ENCODE data around the gene EXTL2. TPM values are rescaled to one million over a fixed set of nuclear protein-coding genes. Genes with fewer than 3 reads are reported as not detected.

The EXTL2 gene
- total and polyA plus RNA-seq, 4 donors, result 3.6 to 8.7 (median 7.6) TPM

DNA sequence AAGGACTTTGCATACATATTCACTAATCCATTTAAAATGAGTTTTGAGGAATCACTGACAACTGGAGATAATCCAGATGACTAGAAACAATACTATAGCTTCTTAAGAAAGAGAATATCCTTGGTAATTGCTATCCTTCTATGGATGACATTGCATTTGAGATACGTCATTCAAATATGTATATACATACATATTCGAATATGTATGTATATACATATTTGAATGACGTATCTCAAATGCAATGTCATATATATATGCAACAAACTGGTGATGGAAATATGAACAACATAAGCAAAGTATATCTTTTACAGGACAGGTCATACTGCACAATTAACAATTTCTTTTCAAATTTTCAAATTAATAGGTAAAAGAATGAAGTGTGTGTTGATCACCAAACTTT is 41.7 kb downstream of the EXTL2 start:
- H3K27me3 ChIP-seq (ENCODE audit: control insufficient read depth in 4 of 4, insufficient read depth in 4 of 4, low read length in 3 of 4), result no peaks in the 10 kb centered on the region
- no peak for TF ChIP-seq FOXA1 (IDR thresholded peaks at IDR 0.05)
- TF ChIP-seq FOXA2 (IDR thresholded peaks at IDR 0.05), result no peak
- TF ChIP-seq MAX (IDR thresholded peaks at IDR 0.05), result no peak
- no peak for TF ChIP-seq RAD21 (IDR thresholded peaks at IDR 0.05)
- TF ChIP-seq HNF4G (IDR thresholded peaks at IDR 0.05), result no peak
- TF ChIP-seq EGR1 (IDR thresholded peaks at IDR 0.05; ENCODE audit: low read depth in 2 of 2), result no peak
- TF ChIP-seq, protein P1, sequence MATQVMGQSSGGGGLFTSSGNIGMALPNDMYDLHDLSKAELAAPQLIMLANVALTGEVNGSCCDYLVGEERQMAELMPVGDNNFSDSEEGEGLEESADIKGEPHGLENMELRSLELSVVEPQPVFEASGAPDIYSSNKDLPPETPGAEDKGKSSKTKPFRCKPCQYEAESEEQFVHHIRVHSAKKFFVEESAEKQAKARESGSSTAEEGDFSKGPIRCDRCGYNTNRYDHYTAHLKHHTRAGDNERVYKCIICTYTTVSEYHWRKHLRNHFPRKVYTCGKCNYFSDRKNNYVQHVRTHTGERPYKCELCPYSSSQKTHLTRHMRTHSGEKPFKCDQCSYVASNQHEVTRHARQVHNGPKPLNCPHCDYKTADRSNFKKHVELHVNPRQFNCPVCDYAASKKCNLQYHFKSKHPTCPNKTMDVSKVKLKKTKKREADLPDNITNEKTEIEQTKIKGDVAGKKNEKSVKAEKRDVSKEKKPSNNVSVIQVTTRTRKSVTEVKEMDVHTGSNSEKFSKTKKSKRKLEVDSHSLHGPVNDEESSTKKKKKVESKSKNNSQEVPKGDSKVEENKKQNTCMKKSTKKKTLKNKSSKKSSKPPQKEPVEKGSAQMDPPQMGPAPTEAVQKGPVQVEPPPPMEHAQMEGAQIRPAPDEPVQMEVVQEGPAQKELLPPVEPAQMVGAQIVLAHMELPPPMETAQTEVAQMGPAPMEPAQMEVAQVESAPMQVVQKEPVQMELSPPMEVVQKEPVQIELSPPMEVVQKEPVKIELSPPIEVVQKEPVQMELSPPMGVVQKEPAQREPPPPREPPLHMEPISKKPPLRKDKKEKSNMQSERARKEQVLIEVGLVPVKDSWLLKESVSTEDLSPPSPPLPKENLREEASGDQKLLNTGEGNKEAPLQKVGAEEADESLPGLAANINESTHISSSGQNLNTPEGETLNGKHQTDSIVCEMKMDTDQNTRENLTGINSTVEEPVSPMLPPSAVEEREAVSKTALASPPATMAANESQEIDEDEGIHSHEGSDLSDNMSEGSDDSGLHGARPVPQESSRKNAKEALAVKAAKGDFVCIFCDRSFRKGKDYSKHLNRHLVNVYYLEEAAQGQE (IDR thresholded peaks at IDR 0.05), result no peak
- no peak for TF ChIP-seq SP1 (IDR thresholded peaks at IDR 0.05)
- TF ChIP-seq JUND (IDR thresholded peaks at IDR 0.05), result no peak
- TF ChIP-seq TAF1 (conservative IDR thresholded peaks at IDR 0.05), result no peak
- no peak for TF ChIP-seq YY1 (IDR thresholded peaks at IDR 0.05)
- TF ChIP-seq RXRA (IDR thresholded peaks at IDR 0.05), result no peak
- no peak for TF ChIP-seq NR2F2 (IDR thresholded peaks at IDR 0.05)
- TF ChIP-seq, protein P2, sequence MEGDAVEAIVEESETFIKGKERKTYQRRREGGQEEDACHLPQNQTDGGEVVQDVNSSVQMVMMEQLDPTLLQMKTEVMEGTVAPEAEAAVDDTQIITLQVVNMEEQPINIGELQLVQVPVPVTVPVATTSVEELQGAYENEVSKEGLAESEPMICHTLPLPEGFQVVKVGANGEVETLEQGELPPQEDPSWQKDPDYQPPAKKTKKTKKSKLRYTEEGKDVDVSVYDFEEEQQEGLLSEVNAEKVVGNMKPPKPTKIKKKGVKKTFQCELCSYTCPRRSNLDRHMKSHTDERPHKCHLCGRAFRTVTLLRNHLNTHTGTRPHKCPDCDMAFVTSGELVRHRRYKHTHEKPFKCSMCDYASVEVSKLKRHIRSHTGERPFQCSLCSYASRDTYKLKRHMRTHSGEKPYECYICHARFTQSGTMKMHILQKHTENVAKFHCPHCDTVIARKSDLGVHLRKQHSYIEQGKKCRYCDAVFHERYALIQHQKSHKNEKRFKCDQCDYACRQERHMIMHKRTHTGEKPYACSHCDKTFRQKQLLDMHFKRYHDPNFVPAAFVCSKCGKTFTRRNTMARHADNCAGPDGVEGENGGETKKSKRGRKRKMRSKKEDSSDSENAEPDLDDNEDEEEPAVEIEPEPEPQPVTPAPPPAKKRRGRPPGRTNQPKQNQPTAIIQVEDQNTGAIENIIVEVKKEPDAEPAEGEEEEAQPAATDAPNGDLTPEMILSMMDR (IDR thresholded peaks at IDR 0.05; ENCODE audit: low read depth, low read length, missing input control), result no peak
- no peak for TF ChIP-seq GABPA (IDR thresholded peaks at IDR 0.05 in 1 of 2, conservative IDR thresholded peaks at IDR 0.05 in 1 of 2)
- no peak for TF ChIP-seq ATF3 (IDR thresholded peaks at IDR 0.05)
- TF ChIP-seq HNF4A (conservative IDR thresholded peaks at IDR 0.05), result no peak
- TF ChIP-seq ZBTB33 (IDR thresholded peaks at IDR 0.05), result no peak
- H3K27ac ChIP-seq (ENCODE audit: low read depth in 1 of 2, low read length in 2 of 2), result no peak overlapping the region
- WGBS, result 92% methylated on average over 3 of the region's 3 CpGs
- no peaks in the 10 kb centered on the region for H3K4me1 ChIP-seq (ENCODE audit: control insufficient read depth in 4 of 4, insufficient read depth in 4 of 4, low read length in 3 of 4)
- no peak overlapping the region for H3K4me3 ChIP-seq (ENCODE audit: low read depth in 1 of 3, low read length in 3 of 3)
- no peaks in the 10 kb centered on the region for H3K9me3 ChIP-seq (ENCODE audit: control insufficient read depth in 4 of 4, low read length in 3 of 4)
- DNase-seq (ENCODE audit: low spot score), result no peak
- H3K36me3 ChIP-seq (ENCODE audit: control insufficient read depth in 4 of 4, insufficient read depth in 3 of 4, low read depth in 1 of 4, low read length in 3 of 4), result no peaks in the 10 kb centered on the region
- no peak overlapping the region for H3K9ac ChIP-seq (ENCODE audit: low read depth in 1 of 2, low read length in 2 of 2)

All from liver (tissue), 9 donors.